Left ventricle myocardium inferior (tissue), 1 donor: ENCODE data around the gene BRCA1. TPM values are rescaled to one million over a fixed set of nuclear protein-coding genes. Genes with fewer than 3 reads are reported as not detected.

ENCODE experiments used
- DNase-seq: peaks from one replicate; pipeline ENCODE4 v3.0.0-alpha.2; 2020
- H3K27ac ChIP-seq: fragments of 200-600 bp; replicated peaks from 2 replicates; pipeline ENCODE4 v1.8.0; 2021
- H3K27me3 ChIP-seq: fragments of 200-600 bp; 2 replicates; pipeline ENCODE4 v1.8.0; 2021; ENCODE audit warnings: low read depth
- H3K36me3 ChIP-seq: fragments of 200-600 bp; 2 replicates; pipeline ENCODE4 v1.8.0; 2021
- H3K4me1 ChIP-seq: fragments of 200-600 bp; 2 replicates; pipeline ENCODE4 v1.8.0; 2021
- H3K4me3 ChIP-seq: fragments of 200-600 bp; 2 replicates; pipeline ENCODE4 v1.8.0; 2021; ENCODE audit warnings: mild to moderate bottlenecking, moderate library complexity
- H3K9me3 ChIP-seq: fragments of 200-600 bp; replicated peaks from 2 replicates; pipeline ENCODE4 v1.8.0; 2021
- CTCF ChIP-seq: fragments of 200-600 bp; IDR thresholded peaks from 2 replicates; pipeline ENCODE4 v1.8.0; 2021; ENCODE audit warnings: antibody characterized with exemption, mild to moderate bottlenecking, borderline replicate concordance
- intact Hi-C: fragments of 100-400 bp; cut with micrococcal nuclease; formaldehyde crosslinking; loops from one replicate; pipeline ENCODE4 v1.11.0; 2022
- total RNA-seq: library from RNA; stranded (reverse); fragmentation: NEBNext Ultra II Directional; extraction: Animal tissue kit (Norgen Biotek cat#: 25700); gene quantifications from one replicate; pipeline ENCODE4 v1.2.1, GENCODE V29; 2021
- donor health status: DM: no; HTN: yes; CAD: no; lungs with severe emphysema.

Gene BRCA1
- total RNA-seq, 1 donor from 2014 or later = 8.1 TPM

GRCh38 chr17:43027091-43028032 lies 97.8 kb downstream of the BRCA1 start:
- Histone ChIP-seq H3K27me3 (no peaks in the 10 kb centered on the region), H3K4me1 (peaks cover 19% of the 10 kb centered on the region), H3K36me3 (no peaks in the 10 kb centered on the region), H3K27ac (no peak overlapping the region), H3K4me3 (no peak overlapping the region), H3K9me3 (no peaks in the 10 kb centered on the region)
- TF ChIP-seq CTCF = no peak
- intact Hi-C loops = no loop called here
- no peak for DNase-seq

DNA sequence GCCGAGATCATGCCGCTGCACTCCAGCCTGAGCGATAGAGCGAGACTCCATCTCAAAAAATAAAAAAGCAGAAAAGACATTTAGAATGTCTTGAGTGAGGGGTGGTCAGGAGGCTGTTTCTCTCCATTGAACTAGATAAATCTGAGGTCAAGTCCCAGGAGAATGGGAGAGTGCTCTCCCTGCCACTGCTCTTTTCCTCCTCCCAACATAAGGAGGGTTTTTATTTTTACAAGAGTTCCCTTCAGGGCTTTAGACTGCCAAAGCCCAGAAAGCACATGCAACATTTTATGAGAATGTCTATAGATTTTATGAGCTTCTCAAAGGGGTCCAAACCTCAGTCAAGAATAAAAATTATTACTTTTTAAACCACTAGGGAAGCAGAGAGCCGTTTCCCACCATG lies 98.6 kb downstream of the BRCA1 start:
- intact Hi-C loops = no loop called here
- H3K4me1 ChIP-seq = peaks cover 27% of the 10 kb centered on the region
- no peak overlapping the region for H3K27ac ChIP-seq
- no peaks in the 10 kb centered on the region for H3K27me3 ChIP-seq
- no peak overlapping the region for H3K4me3 ChIP-seq
- no peaks in the 10 kb centered on the region for H3K9me3 ChIP-seq
- no peak for TF ChIP-seq CTCF
- no peak for DNase-seq
- no peaks in the 10 kb centered on the region for H3K36me3 ChIP-seq

- peak overlapping the region; percentile 70 for H3K4me3 ChIP-seq
- intact Hi-C loops = no loop called here
These were observed 99.2 kb downstream of the BRCA1 start for GRCh38 chr17:43025766-43026537.

GRCh38 chr17:43025290-43025657 lies 99.9 kb downstream of the BRCA1 start:
- intact Hi-C loops = no loop called here
- no peak for TF ChIP-seq CTCF
- Histone ChIP-seq H3K27ac (peak overlapping the region; percentile 38), H3K4me3 (peak overlapping the region; percentile 70), H3K4me1 (peaks cover 38% of the 10 kb centered on the region), H3K36me3 (no peaks in the 10 kb centered on the region), H3K27me3 (no peaks in the 10 kb centered on the region), H3K9me3 (no peaks in the 10 kb centered on the region)
- DNase-seq = no peak

More at GRCh38 chr17:43025766-43026537, 99.2 kb downstream of the BRCA1 start:
- Histone ChIP-seq H3K4me1 (peaks cover 32% of the 10 kb centered on the region), H3K9me3 (no peaks in the 10 kb centered on the region), H3K27ac (peak overlapping the region; percentile 38), H3K36me3 (no peaks in the 10 kb centered on the region), H3K27me3 (no peaks in the 10 kb centered on the region)
- no peak for TF ChIP-seq CTCF
- DNase-seq = no peak

GRCh38 chr17:43024407-43025289 lies 100.5 kb downstream of the BRCA1 start, which contains the start of gene RND2:
TSS of gene RND2 (plus strand) at chr17:43025231. CDS start at chr17:43025348, 117 bp downstream.
- Histone ChIP-seq H3K27me3 (no peaks in the 10 kb centered on the region), H3K36me3 (no peaks in the 10 kb centered on the region), H3K9me3 (no peaks in the 10 kb centered on the region), H3K4me1 (peaks cover 45% of the 10 kb centered on the region), H3K4me3 (peak within 1 kb of the TSS; percentile 70), H3K27ac (peak within 1 kb of the TSS; percentile 68)
- peak; percentile 83 for DNase-seq
- intact Hi-C loops = no loop called here
- TF ChIP-seq CTCF = peak; percentile 77
